ENCODE data around the gene PPFIA2. TPM values are rescaled to one million over a fixed set of nuclear protein-coding genes. Genes with fewer than 3 reads are reported as not detected.

Gene PPFIA2
- total RNA-seq, 1 donor from 2014 or later: 0.26 TPM

GRCh38 chr12:81274637-81275529, 484.3 kb downstream of the PPFIA2 start:
- Histone ChIP-seq H3K27me3 (ENCODE audit: control insufficient read depth, insufficient read depth, low read length) (no peaks in the 10 kb centered on the region), H3K4me3 (ENCODE audit: low read depth, low read length) (no peak overlapping the region), H3K36me3 (ENCODE audit: control insufficient read depth, insufficient read depth, low read length) (no peaks in the 10 kb centered on the region)
- peak; percentile 59 for DNase-seq (ENCODE audit: low read depth)
- TF ChIP-seq CTCF (IDR thresholded peaks at IDR 0.05; ENCODE audit: insufficient read depth, low read length, severe bottlenecking): no peak
- FAIRE-seq: no peak

- DNase-seq (ENCODE audit: low read depth) (no peak), FAIRE-seq (no peak)
- TF ChIP-seq CTCF (IDR thresholded peaks at IDR 0.05; ENCODE audit: insufficient read depth, low read length, severe bottlenecking): no peak
- Histone ChIP-seq H3K27me3 (ENCODE audit: control insufficient read depth, insufficient read depth, low read length) (no peaks in the 10 kb centered on the region), H3K36me3 (ENCODE audit: control insufficient read depth, insufficient read depth, low read length) (no peaks in the 10 kb centered on the region), H3K4me3 (ENCODE audit: low read depth, low read length) (no peak overlapping the region)
Observed at GRCh38 chr12:81270385-81270784, 488.8 kb downstream of the PPFIA2 start.

- Histone ChIP-seq H3K27me3 (ENCODE audit: control insufficient read depth, insufficient read depth, low read length) (no peaks in the 10 kb centered on the region), H3K36me3 (ENCODE audit: control insufficient read depth, insufficient read depth, low read length) (no peaks in the 10 kb centered on the region), H3K4me3 (ENCODE audit: low read depth, low read length) (no peak overlapping the region)
- no peak for DNase-seq (ENCODE audit: low read depth)
- FAIRE-seq: no peak
- no peak for TF ChIP-seq CTCF (IDR thresholded peaks at IDR 0.05; ENCODE audit: insufficient read depth, low read length, severe bottlenecking)
Observed at GRCh38 chr12:81263072-81263471, 496.1 kb downstream of the PPFIA2 start.

GRCh38 chr12:81261508-81262207, 497.5 kb downstream of the PPFIA2 start:
- no peak for FAIRE-seq
- Histone ChIP-seq H3K27me3 (ENCODE audit: control insufficient read depth, insufficient read depth, low read length) (no peaks in the 10 kb centered on the region), H3K4me3 (ENCODE audit: low read depth, low read length) (no peak overlapping the region), H3K36me3 (ENCODE audit: control insufficient read depth, insufficient read depth, low read length) (no peaks in the 10 kb centered on the region)
- no peak for DNase-seq (ENCODE audit: low read depth)
- no peak for TF ChIP-seq CTCF (IDR thresholded peaks at IDR 0.05; ENCODE audit: insufficient read depth, low read length, severe bottlenecking)

GRCh38 chr12:81259360-81259759, 499.8 kb downstream of the PPFIA2 start:
- FAIRE-seq (no peak), DNase-seq (ENCODE audit: low read depth) (no peak)
- TF ChIP-seq CTCF (IDR thresholded peaks at IDR 0.05; ENCODE audit: insufficient read depth, low read length, severe bottlenecking): no peak
- Histone ChIP-seq H3K4me3 (ENCODE audit: low read depth, low read length) (no peak overlapping the region), H3K36me3 (ENCODE audit: control insufficient read depth, insufficient read depth, low read length) (no peaks in the 10 kb centered on the region), H3K27me3 (ENCODE audit: control insufficient read depth, insufficient read depth, low read length) (no peaks in the 10 kb centered on the region)
